ENCODE results near the gene ARNT2.

DNA sequence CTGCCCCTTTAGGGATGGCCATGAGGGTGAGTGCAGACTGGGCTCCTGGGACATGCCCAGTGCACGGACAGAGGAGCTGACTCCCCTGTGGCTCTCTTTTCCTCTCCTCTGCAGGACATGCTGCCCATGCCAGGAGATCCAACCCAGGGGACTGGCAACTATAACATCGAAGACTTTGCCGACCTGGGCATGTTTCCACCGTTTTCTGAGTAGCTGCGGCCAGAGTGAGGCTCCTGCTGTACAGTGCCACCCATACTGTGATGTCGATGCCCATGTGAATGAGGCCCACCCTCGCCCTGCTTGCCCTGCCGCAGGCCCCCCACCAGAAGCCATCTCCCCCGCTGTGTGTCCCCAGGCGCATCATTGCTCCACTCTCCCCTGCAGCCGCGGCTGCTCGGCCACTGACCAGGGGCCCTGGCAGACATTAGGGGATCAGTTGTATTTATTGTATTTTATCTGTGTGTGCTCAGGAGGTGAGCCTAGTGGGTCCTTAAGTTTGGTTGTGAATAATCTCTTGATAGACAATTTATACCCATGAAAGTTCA is 189.4 kb downstream of the ARNT2 start:
- TF ChIP-seq, protein P1, sequence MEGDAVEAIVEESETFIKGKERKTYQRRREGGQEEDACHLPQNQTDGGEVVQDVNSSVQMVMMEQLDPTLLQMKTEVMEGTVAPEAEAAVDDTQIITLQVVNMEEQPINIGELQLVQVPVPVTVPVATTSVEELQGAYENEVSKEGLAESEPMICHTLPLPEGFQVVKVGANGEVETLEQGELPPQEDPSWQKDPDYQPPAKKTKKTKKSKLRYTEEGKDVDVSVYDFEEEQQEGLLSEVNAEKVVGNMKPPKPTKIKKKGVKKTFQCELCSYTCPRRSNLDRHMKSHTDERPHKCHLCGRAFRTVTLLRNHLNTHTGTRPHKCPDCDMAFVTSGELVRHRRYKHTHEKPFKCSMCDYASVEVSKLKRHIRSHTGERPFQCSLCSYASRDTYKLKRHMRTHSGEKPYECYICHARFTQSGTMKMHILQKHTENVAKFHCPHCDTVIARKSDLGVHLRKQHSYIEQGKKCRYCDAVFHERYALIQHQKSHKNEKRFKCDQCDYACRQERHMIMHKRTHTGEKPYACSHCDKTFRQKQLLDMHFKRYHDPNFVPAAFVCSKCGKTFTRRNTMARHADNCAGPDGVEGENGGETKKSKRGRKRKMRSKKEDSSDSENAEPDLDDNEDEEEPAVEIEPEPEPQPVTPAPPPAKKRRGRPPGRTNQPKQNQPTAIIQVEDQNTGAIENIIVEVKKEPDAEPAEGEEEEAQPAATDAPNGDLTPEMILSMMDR (conservative IDR thresholded peaks at IDR 0.05 in 1 of 2, IDR thresholded peaks at IDR 0.05 in 1 of 2; ENCODE audit: low read depth in 1 of 2, low read length in 2 of 2) = no peak
- TF ChIP-seq EZH2 (IDR thresholded peaks at IDR 0.05; ENCODE audit: low read length, missing control alignments) = no peak
